Mesendoderm (in vitro differentiated cells): ENCODE results near the gene STAC.
A peak's percentile ranks its signal among the peaks of the same experiment; 100 is the strongest.

Source experiments
- DNase-seq: peaks from one replicate; pipeline ENCODE4 v3.0.0; 2013
- H2AK5ac ChIP-seq: 2 replicates; pipeline ENCODE4 v1.6.1; 2013; ENCODE audit warnings: low read length, inconsistent platforms
- H2BK120ac ChIP-seq: 2 replicates; pipeline ENCODE4 v1.6.1; 2013; ENCODE audit warnings: low read depth, mild to moderate bottlenecking, low read length, moderate library complexity, mixed read lengths
- H2BK15ac ChIP-seq: replicated peaks from 2 replicates; pipeline ENCODE4 v1.6.1; 2013; ENCODE audit warnings: low read depth, mild to moderate bottlenecking, moderate library complexity
- H2BK5ac ChIP-seq: 2 replicates; pipeline ENCODE4 v1.6.1; 2013; ENCODE audit warnings: low read length, inconsistent platforms
- H3K18ac ChIP-seq: 2 replicates; pipeline ENCODE4 v1.6.1; 2013; ENCODE audit warnings: mild to moderate bottlenecking, low read length, mixed read lengths
- H3K23ac ChIP-seq: one replicate; pipeline ENCODE4 v1.6.1; 2013; ENCODE audit warnings: low read length
- H3K27ac ChIP-seq: 2 replicates; pipeline ENCODE4 v1.5.1; 2013; ENCODE audit warnings: low read depth, mild to moderate bottlenecking, inconsistent platforms, low read length, moderate library complexity
- H3K27me3 ChIP-seq: 2 replicates; pipeline ENCODE4 v1.6.1; 2013; ENCODE audit warnings: low read length, control low read depth, mild to moderate bottlenecking, inconsistent platforms; ENCODE audit not compliant: insufficient read depth, poor library complexity
- H3K36me3 ChIP-seq: 2 replicates; pipeline ENCODE4 v1.6.1; 2013; ENCODE audit warnings: low read length, inconsistent platforms; ENCODE audit not compliant: control insufficient read depth, insufficient read depth
- H3K4ac ChIP-seq: one replicate; pipeline ENCODE4 v1.6.1; 2013; ENCODE audit warnings: low read depth, mild to moderate bottlenecking, low read length, moderate library complexity
- H3K4me1 ChIP-seq: 2 replicates; pipeline ENCODE4 v1.6.1; 2013; ENCODE audit warnings: low read depth, low read length, inconsistent platforms; ENCODE audit not compliant: control insufficient read depth
- H3K4me2 ChIP-seq: 2 replicates; pipeline ENCODE4 v1.6.1; 2013; ENCODE audit warnings: low read length
- H3K4me3 ChIP-seq: 2 replicates; pipeline ENCODE4 v1.5.1; 2013; ENCODE audit warnings: mild to moderate bottlenecking, low read length
- H3K56ac ChIP-seq: one replicate; pipeline ENCODE4 v1.6.1; 2013; ENCODE audit warnings: low read length
- H3K79me1 ChIP-seq: 2 replicates; pipeline ENCODE4 v1.6.1; 2013; ENCODE audit warnings: low read length, inconsistent platforms
- H3K79me2 ChIP-seq: 2 replicates; pipeline ENCODE4 v1.6.1; 2013; ENCODE audit warnings: mild to moderate bottlenecking, low read length; ENCODE audit not compliant: control insufficient read depth, insufficient read depth
- H3K9ac ChIP-seq: 2 replicates; pipeline ENCODE4 v1.6.1; 2013; ENCODE audit warnings: low read length, inconsistent platforms
- H4K5ac ChIP-seq: one replicate; pipeline ENCODE4 v1.6.1; 2013; ENCODE audit warnings: low read length
- H4K8ac ChIP-seq: one replicate; pipeline ENCODE4 v1.6.1; 2013; ENCODE audit warnings: low read depth, mild to moderate bottlenecking, control low read depth, low read length, moderate library complexity
- WGBS: extraction: QIAGEN DNeasy Blood & Tissue Kit; methylation state at CpG from one replicate; pipeline ENCODE4 v1.1.7; 2013; ENCODE audit warnings: low lambda C conversion rate, missing lambda C conversion rate; ENCODE audit not compliant: insufficient coverage; ENCODE audit errors: extremely low coverage; 5-methylcytosine and 5-hydroxymethylcytosine counted together

STAC gene

GRCh38 chr3:36540888-36541518 is 160.7 kb downstream of the STAC start:
- H3K4ac ChIP-seq: no peak overlapping the region
- no CpG with 5 or more reads among the region's 3 CpGs for WGBS

GRCh38 chr3:36542186-36542585 is 161.9 kb downstream of the STAC start:
- no peak for DNase-seq
- Histone ChIP-seq H3K27me3 (no peaks in the 10 kb centered on the region), H3K79me2 (no peaks in the 10 kb centered on the region), H2AK5ac (no peak overlapping the region), H3K18ac (no peak overlapping the region), H3K23ac (no peak overlapping the region), H3K9ac (no peak overlapping the region), H2BK15ac (no peak overlapping the region), H4K5ac (no peak overlapping the region), H2BK5ac (no peak overlapping the region), H2BK120ac (no peak overlapping the region), H3K4me2 (no peak overlapping the region), H3K79me1 (no peaks in the 10 kb centered on the region), H4K8ac (no peak overlapping the region), H3K36me3 (no peaks in the 10 kb centered on the region), H3K4me1 (no peaks in the 10 kb centered on the region), H3K27ac (no peak overlapping the region), H3K56ac (no peak overlapping the region), H3K4me3 (no peak overlapping the region), H3K4ac (no peak overlapping the region)
- WGBS: no CpG with 5 or more reads among the region's 2 CpGs

More at GRCh38 chr3:36540888-36541518, 160.7 kb downstream of the STAC start:
- H3K36me3 ChIP-seq: no peaks in the 10 kb centered on the region
- H3K27ac ChIP-seq: no peak overlapping the region
- H3K18ac ChIP-seq: no peak overlapping the region
- no peak overlapping the region for H3K56ac ChIP-seq
- no peak overlapping the region for H2AK5ac ChIP-seq
- H2BK5ac ChIP-seq: no peak overlapping the region
- H3K79me2 ChIP-seq: no peaks in the 10 kb centered on the region
- H4K8ac ChIP-seq: no peak overlapping the region
- H3K9ac ChIP-seq: no peak overlapping the region
- no peak overlapping the region for H3K23ac ChIP-seq
- H2BK15ac ChIP-seq: no peak overlapping the region
- H3K4me2 ChIP-seq: no peak overlapping the region
- H3K79me1 ChIP-seq: no peaks in the 10 kb centered on the region
- peak; percentile 56 for DNase-seq
- H3K4me1 ChIP-seq: no peaks in the 10 kb centered on the region
- no peak overlapping the region for H4K5ac ChIP-seq
- H3K4me3 ChIP-seq: no peak overlapping the region
- no peak overlapping the region for H2BK120ac ChIP-seq
- no peaks in the 10 kb centered on the region for H3K27me3 ChIP-seq

GRCh38 chr3:36543276-36543997 is 163.1 kb downstream of the STAC start:
- Histone ChIP-seq H3K79me1 (no peaks in the 10 kb centered on the region), H3K4ac (no peak overlapping the region), H2AK5ac (no peak overlapping the region), H3K18ac (no peak overlapping the region), H3K4me3 (no peak overlapping the region), H3K9ac (no peak overlapping the region), H3K23ac (no peak overlapping the region), H3K4me1 (no peaks in the 10 kb centered on the region), H3K27ac (no peak overlapping the region), H2BK5ac (no peak overlapping the region), H3K27me3 (no peaks in the 10 kb centered on the region), H4K8ac (no peak overlapping the region), H2BK15ac (no peak overlapping the region), H3K79me2 (no peaks in the 10 kb centered on the region), H2BK120ac (no peak overlapping the region), H4K5ac (no peak overlapping the region), H3K4me2 (no peak overlapping the region), H3K36me3 (no peaks in the 10 kb centered on the region), H3K56ac (no peak overlapping the region)
- no CpG with 5 or more reads among the region's 5 CpGs for WGBS
- DNase-seq: no peak

- H3K27ac ChIP-seq: no peak overlapping the region
Observed at GRCh38 chr3:36546226-36546625, 165.9 kb downstream of the STAC start.

DNA sequence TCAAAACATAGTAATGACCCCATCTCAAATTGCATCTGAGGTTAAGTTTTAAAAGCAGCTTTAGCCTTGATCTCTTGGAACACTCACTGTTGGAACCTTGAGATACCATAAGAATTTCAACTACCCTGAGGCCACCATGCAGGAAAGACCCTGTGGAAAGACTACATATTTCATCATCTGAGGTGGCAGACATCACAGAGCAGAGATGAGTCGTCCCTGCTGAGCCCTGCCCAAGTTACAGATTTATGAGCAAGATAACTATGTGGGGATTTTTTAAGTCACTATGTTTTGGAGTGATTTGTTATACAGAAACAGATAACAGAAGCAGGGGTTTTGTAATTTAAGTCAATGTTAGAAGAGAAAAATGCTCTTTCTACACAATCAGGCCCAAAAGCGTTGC is 168.4 kb downstream of the STAC start:
- Histone ChIP-seq H3K27me3 (no peaks in the 10 kb centered on the region), H3K9ac (no peak overlapping the region), H2BK120ac (no peak overlapping the region), H3K79me2 (no peaks in the 10 kb centered on the region), H3K18ac (no peak overlapping the region), H3K4me3 (no peak overlapping the region), H2BK5ac (no peak overlapping the region), H3K56ac (no peak overlapping the region), H2BK15ac (no peak overlapping the region), H3K27ac (no peak overlapping the region), H3K4me2 (no peak overlapping the region), H3K79me1 (no peaks in the 10 kb centered on the region), H4K5ac (no peak overlapping the region), H3K23ac (no peak overlapping the region), H2AK5ac (no peak overlapping the region), H4K8ac (no peak overlapping the region), H3K4me1 (no peaks in the 10 kb centered on the region), H3K4ac (no peak overlapping the region), H3K36me3 (no peaks in the 10 kb centered on the region)
- peak; percentile 7 for DNase-seq
- WGBS: no CpG with 5 or more reads among the region's 2 CpGs

More at GRCh38 chr3:36546226-36546625, 165.9 kb downstream of the STAC start:
- no peak overlapping the region for H3K18ac ChIP-seq
- no peak overlapping the region for H2BK5ac ChIP-seq
- H3K4me1 ChIP-seq: no peaks in the 10 kb centered on the region
- H3K4me3 ChIP-seq: no peak overlapping the region
- no peaks in the 10 kb centered on the region for H3K79me2 ChIP-seq
- no peak overlapping the region for H3K9ac ChIP-seq
- no peak overlapping the region for H3K4ac ChIP-seq
- no peaks in the 10 kb centered on the region for H3K79me1 ChIP-seq
- H4K5ac ChIP-seq: no peak overlapping the region
- no peak overlapping the region for H2BK15ac ChIP-seq
- H3K23ac ChIP-seq: no peak overlapping the region
- no peak for DNase-seq
- no CpG with 5 or more reads among the region's 5 CpGs for WGBS
- no peak overlapping the region for H2BK120ac ChIP-seq
- H2AK5ac ChIP-seq: no peak overlapping the region
- no peak overlapping the region for H4K8ac ChIP-seq
- no peaks in the 10 kb centered on the region for H3K27me3 ChIP-seq
- no peak overlapping the region for H3K4me2 ChIP-seq
- H3K56ac ChIP-seq: no peak overlapping the region
- no peaks in the 10 kb centered on the region for H3K36me3 ChIP-seq
